Renal pelvis (tissue), 4 donors: Measurements from ENCODE around the gene SCN4A. TPM values are rescaled to one million over a fixed set of nuclear protein-coding genes. Genes with fewer than 3 reads are reported as not detected.
A peak's percentile ranks its signal among the peaks of the same experiment; 100 is the strongest.

Experiments
- DNase-seq: peaks from one replicate; pipeline ENCODE4 v3.0.0-alpha.2; 2013
- polyA plus RNA-seq, 3 donors: library from polyadenylated mRNA; unstranded; fragments of 120-200 nt; gene quantifications; one replicate each; pipeline ENCODE4 v1.2.1, GENCODE V29; 2013; ENCODE audit not compliant: insufficient read length in 3 of 3

The SCN4A gene
- polyA plus RNA-seq, 3 donors = 0.71 to 1.2 (median 1.1) TPM

- no peak for DNase-seq
These were observed 30.2 kb upstream of the SCN4A start for GRCh38 chr17:64002658-64003525.

DNA sequence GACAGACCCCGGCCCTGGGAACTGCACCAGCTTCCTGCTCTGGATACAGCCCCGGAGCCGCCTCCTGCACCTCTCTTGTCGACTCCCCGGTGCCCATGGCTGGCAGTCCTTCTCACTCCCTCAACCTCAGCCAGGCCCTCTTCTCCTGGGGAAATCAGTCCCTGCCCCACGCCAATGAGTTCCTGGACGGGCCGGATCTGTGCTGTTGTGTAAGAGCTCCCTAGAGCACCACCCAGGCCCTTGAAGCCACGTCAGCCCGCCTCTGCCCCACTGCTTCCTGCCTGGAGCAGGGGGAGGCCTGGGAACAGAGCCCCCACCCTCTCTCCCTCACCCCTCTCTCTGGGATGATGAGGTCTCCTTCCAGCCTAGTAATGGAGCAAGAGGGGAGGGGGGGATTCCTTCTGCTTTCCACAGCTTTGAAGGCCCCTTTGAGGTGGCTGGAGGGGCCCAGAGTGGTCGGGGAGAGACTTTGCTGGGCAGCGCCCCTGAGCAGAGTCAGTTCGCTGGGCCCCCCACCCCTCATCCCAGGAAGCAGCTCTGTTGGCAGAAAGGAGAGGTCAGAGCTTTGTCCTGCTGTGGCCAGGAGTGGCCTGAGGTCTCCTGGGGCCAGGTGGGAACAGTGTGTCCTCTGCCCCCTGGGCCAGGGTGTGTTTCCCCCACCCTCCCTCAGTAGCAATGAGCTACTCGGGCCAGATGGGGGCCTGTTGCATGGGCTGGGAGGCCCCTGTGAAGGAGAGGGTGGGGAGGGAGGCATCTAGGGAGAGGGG, 29.2 kb upstream of the SCN4A start:
- no peak for DNase-seq

GRCh38 chr17:64001091-64001579, 28.4 kb upstream of the SCN4A start:
- no peak for DNase-seq

GRCh38 chr17:63999680-64000531, 27.2 kb upstream of the SCN4A start:
- DNase-seq = no peak

DNA sequence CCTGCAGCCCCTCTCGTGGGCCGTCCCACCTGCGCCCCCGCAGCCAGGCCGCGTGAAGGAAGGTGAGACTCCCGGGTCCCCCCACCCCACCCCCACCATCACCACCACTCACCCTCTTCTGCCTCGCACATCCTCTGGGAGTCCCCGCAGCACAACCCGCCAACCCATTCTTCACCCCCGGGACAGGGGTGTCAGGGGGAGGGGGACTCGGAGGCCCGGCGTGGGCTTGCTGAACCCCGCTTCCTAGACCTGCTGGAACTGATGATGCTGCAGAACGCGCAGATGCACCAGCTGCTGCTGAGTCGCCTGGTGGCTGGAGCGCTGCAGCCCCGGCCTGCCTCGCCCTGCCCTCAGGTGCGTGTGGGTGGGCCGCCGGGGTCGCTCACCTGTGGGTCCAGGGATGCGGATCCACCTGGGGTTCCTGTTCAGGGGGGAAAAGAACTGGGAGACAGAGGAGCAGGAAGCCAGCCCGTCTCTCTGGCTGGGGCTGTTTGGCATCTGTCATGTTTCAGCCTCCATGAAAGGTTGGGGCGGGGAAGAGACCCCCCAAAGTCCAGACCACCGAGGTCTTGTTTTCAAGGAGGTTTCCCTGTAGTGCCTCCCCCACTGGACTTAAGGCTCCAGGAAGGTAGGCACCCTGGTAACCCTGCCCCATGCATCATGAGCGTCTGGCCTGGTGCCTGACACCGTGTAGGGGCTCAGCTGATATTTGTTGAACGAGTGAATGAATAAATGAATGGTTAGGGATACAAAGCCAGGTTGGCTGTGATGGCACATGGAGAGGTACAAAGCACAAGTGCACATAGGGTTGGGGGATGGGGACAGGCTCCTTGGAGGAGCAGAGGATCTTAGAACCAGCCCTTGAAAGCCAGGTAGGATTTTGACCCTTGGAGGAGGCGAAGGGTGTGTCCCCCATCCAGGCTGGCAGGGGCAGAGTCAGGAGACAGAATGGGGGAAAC, 26.3 kb upstream of the SCN4A start:
- no peak for DNase-seq

- DNase-seq = peak; percentile 78
These were observed 25.5 kb upstream of the SCN4A start, which contains the start of gene PRR29 for GRCh38 chr17:63998050-63998720. Gene PRR29, plus strand, starts transcription at chr17:63998351. Its CDS starts 14 bp downstream, at chr17:63998365.

GRCh38 chr17:63997341-63998048, 24.8 kb upstream of the SCN4A start:
- DNase-seq = no peak

- no peak for DNase-seq
These were observed 23.9 kb upstream of the SCN4A start for GRCh38 chr17:63996430-63997182.

GRCh38 chr17:63995626-63996025, 22.9 kb upstream of the SCN4A start:
- DNase-seq = no peak

DNA sequence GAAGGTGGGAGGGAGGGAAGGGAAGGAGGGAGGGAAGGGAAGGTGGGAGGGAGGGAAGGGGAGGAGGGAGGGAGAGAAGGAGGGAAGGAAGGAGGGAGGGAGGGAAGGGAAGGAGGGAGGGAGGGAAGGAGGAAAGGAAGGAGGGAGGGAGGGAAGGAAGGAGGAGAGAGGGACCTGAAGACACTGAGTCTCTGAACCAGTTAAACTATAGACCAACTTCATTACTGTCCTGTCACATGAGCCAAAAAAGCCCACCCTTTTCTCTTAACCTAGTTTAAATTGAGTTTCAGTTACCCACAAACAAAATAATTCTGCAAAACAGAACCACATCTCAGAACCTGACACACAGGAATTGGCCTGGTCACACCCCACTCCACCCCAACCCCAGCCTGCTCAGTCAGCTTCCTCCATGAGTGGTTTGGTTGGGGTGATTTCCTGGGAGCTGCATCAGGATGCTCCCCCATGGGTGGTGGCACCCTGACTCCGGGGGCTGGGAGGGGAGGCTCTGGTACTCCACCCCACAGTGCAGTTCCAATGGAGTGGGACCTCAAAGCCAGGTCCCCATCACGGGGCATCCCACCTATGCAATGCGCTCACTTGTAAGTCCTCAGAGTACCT, 20.8 kb upstream of the SCN4A start:
- no peak for DNase-seq

DNA sequence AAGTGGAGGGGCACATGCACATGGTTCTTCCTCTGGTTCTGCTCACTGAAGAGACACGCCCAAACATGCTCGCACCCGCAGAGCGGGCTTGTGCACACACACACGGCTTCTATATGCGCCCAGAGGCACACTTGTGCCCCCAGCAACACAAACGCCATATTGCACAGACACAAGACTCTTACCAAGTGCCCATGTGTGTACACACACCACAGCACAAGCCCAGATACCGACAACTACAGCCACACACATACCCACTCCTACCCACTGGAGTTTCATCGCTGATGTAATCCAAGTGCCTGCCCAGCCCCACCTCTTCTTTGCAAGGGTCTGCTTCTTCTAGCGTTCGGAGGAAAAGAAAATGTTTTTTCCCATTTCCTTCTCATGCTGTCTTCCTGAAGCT, 18.9 kb upstream of the SCN4A start:
- no peak for DNase-seq

- no peak for DNase-seq
These were observed 17.1 kb upstream of the SCN4A start for GRCh38 chr17:63989622-63990345.

DNA sequence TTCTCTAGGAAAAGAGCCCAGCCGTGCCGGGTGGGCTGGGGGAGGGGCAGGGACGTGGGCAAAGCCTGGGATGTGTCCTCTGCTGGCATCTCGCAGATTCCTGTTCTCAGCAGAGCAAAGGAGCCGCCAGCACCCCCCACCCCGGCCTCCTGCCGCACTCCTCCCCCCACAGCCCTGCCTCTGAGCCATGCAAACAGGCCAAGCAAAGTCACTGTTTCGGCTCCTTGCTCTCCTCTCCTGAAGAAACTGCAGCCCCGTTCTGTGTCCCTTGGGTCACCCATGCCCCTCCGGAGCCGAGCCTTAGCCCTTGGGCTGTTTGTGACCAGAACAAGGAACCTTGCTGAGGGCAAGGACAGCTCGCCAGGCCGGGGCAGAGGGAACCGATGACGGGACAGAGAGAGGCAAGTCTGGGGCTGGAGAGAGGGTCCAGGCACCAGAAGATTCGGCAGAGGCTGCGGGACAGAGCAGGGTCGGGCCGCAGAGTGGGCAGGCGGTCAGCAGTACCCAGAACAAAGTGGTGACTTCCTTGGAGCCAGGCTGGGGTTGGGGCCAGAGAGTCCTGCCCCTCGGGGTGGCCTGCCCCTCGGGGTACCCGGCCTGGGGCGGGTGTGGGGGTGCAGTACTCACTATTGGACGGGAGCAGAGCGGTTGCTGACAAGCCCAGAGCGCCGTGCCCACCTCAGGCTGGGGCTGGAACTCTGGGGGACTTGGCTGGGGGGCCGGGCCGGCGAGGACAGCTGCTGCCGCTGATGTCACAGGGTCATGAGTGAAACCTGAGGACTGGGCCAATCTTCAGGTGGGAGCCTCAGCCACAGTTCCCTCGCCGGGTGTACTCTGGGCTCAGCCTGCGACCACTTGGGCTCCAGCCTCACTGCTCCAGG, 16.3 kb upstream of the SCN4A start:
- peak; percentile 59 for DNase-seq

DNA sequence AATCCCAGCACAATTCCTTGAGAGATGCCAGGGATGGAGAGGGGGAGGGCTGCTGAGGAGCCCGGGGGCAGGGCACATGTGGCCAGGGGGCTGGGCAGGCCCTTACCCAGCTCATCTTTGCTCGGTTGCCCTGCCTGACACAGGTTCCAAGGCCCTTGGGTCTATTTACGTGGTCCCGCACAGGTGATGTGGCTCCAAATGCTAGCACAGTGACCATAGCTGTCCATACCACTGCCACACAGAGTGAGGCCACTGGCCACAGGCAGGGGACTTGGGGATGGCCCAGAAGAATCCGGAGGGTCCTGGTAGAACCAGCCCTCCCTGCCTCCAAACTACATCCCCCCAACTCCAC, 15.4 kb upstream of the SCN4A start:
- no peak for DNase-seq

GRCh38 chr17:63987221-63988126, 14.8 kb upstream of the SCN4A start:
- DNase-seq = no peak
